ENCODE results near the gene EXOC3. TPM values are rescaled to one million over a fixed set of nuclear protein-coding genes. Genes with fewer than 3 reads are reported as not detected.

EXOC3 gene
- total and polyA plus RNA-seq, 2 of the 4 experiments (the other 2 are of a cell fraction) = 35.1 to 47.5 TPM

GRCh38 chr5:479566-480319 is 36.8 kb downstream of the EXOC3 start:
- ATAC-seq (ENCODE audit: low read depth) (no peak), DNase-seq (no peak)
- H3K9me3 ChIP-seq (ENCODE audit: control insufficient read depth, insufficient read depth, low read length) = no peaks in the 10 kb centered on the region
- no peak overlapping the region for H3K14ac ChIP-seq (replicated peaks; ENCODE audit: low read depth, low read length)
- H4K8ac ChIP-seq (ENCODE audit: low read depth in 2 of 2, low read length in 2 of 2) = no peak overlapping the region
- no peak overlapping the region for H3K27ac ChIP-seq (ENCODE audit: insufficient read depth, low read length)
- no peaks in the 10 kb centered on the region; the same call in 1 of the 2 replicates for H3K27me3 ChIP-seq (ENCODE audit: control insufficient read depth, insufficient read depth, low read length)
- CTCF ChIA-PET = no interaction called here
- POLR2A ChIA-PET (ENCODE audit: unreplicated experiment) = no interaction called here
- H3K4me3 ChIP-seq (ENCODE audit: insufficient read depth, low read depth, low read length) = no peak overlapping the region
- no peak overlapping the region for H2BK120ac ChIP-seq (ENCODE audit: low read depth, low read length)
- no peak overlapping the region for H3K56ac ChIP-seq (ENCODE audit: extremely low read depth, insufficient read depth, low read length)
- H3K18ac ChIP-seq (ENCODE audit: low read depth, low read length) = no peak overlapping the region
- in situ Hi-C loops (cut with MboI; ENCODE audit: low sequenced_read_pairs) (no loop called here), dilution Hi-C loops (cut with HindIII; ENCODE audit: low sequenced_read_pairs, unreplicated experiment) (no loop called here), intact Hi-C loops (cut with micrococcal nuclease) (loop anchor here (10.0 kb wide), 1 partner anchor 425 kb away; no protein-coding TSS in a partner anchor)
- H2BK20ac ChIP-seq (ENCODE audit: low read depth, low read length) = no peak overlapping the region
- no peak overlapping the region for H4K5ac ChIP-seq (ENCODE audit: low read depth, low read length)
- no peak overlapping the region for H2BK15ac ChIP-seq (ENCODE audit: low read depth, low read length)
- no peak overlapping the region for H2AK5ac ChIP-seq (ENCODE audit: low read depth, low read length)
- H3K4me1 ChIP-seq (ENCODE audit: control insufficient read depth, insufficient read depth, low read length) = peaks cover 2% of the 10 kb centered on the region; the same call in 1 of the 2 replicates
- H4K20me1 ChIP-seq (ENCODE audit: insufficient read depth, low read length) = no peaks in the 10 kb centered on the region; the same call in 1 of the 2 replicates
- H4K91ac ChIP-seq (ENCODE audit: insufficient read depth, low read depth, low read length) = no peak overlapping the region
- no peak overlapping the region for H3K4me2 ChIP-seq (ENCODE audit: low read depth, low read length)
- H2AFZ ChIP-seq (replicated peaks; ENCODE audit: low read length, poor library complexity) = no peak overlapping the region
- H3K9me1 ChIP-seq (ENCODE audit: insufficient read depth, low read length) = no peaks in the 10 kb centered on the region
- no peak overlapping the region for H3K23ac ChIP-seq (ENCODE audit: low read depth, low read length)
- no peak overlapping the region for H2BK5ac ChIP-seq (ENCODE audit: low read depth, low read length, poor library complexity, severe bottlenecking)
- H3K4ac ChIP-seq (ENCODE audit: low read depth, low read length) = no peak overlapping the region
- BruUV-seq (replicated peaks) = no TSS peak
- 79% methylated on average over 27 of the region's 34 CpGs; no CpG with 5 or more reads in 1 of the 2 experiments for WGBS, 2 experiments (ENCODE audit: extremely low coverage in 2 of 2, insufficient read length in 1 of 2)
- no peaks in the 10 kb centered on the region for H3K36me3 ChIP-seq (ENCODE audit: control insufficient read depth, insufficient read depth, low read length)
- no peak overlapping the region for H2AK9ac ChIP-seq (replicated peaks; ENCODE audit: low read depth, low read length, poor library complexity)
- peaks cover 0 to 3% of the 10 kb centered on the region in 2 experiments; a peak in 1 of 4 replicates for H3K79me1 ChIP-seq (ENCODE audit: low read depth in 1 of 2, low read length in 2 of 2)
- no peak overlapping the region for H3K9ac ChIP-seq (ENCODE audit: low read depth, low read length)
- TF ChIP-seq BHLHE40 (IDR thresholded peaks at IDR 0.05; ENCODE audit: low read depth, low read length) = no peak
- TF ChIP-seq POLR2A (IDR thresholded peaks at IDR 0.05; ENCODE audit: low read depth, low read length) = no peak
- TF ChIP-seq NFE2L2 (IDR thresholded peaks at IDR 0.05; ENCODE audit: low read depth, low read length) = no peak
- TF ChIP-seq RCOR1 (IDR thresholded peaks at IDR 0.05; ENCODE audit: insufficient replicate concordance, low read length) = no peak
- no peak for TF ChIP-seq FOS (IDR thresholded peaks at IDR 0.05; ENCODE audit: low read depth, low read length)
- TF ChIP-seq CHD1 (IDR thresholded peaks at IDR 0.05; ENCODE audit: low read depth, low read length) = no peak
- no peak for TF ChIP-seq RAD21 (IDR thresholded peaks at IDR 0.05; ENCODE audit: low read length)
- no peak for TF ChIP-seq SMC3 (IDR thresholded peaks at IDR 0.05; ENCODE audit: low read depth, low read length)
- no peak for TF ChIP-seq MAZ (IDR thresholded peaks at IDR 0.05; ENCODE audit: borderline replicate concordance, low read depth, low read length)
- no peak for TF ChIP-seq MXI1 (IDR thresholded peaks at IDR 0.05; ENCODE audit: borderline replicate concordance, low read depth, low read length)
- no peak for TF ChIP-seq USF2 (IDR thresholded peaks at IDR 0.05; ENCODE audit: low read depth, low read length)
- TF ChIP-seq ELK1 (IDR thresholded peaks at IDR 0.05; ENCODE audit: borderline replicate concordance, low read depth, low read length) = no peak
- no peak for TF ChIP-seq CEBPB (IDR thresholded peaks at IDR 0.05; ENCODE audit: low read depth, low read length)
- no peak for TF ChIP-seq CTCF (conservative IDR thresholded peaks at IDR 0.05; ENCODE audit: low read depth, low read length)
- no peak for TF ChIP-seq MAFK (IDR thresholded peaks at IDR 0.05; ENCODE audit: low read depth, low read length)
